ENCODE measurements around the gene LIPI.

DNA sequence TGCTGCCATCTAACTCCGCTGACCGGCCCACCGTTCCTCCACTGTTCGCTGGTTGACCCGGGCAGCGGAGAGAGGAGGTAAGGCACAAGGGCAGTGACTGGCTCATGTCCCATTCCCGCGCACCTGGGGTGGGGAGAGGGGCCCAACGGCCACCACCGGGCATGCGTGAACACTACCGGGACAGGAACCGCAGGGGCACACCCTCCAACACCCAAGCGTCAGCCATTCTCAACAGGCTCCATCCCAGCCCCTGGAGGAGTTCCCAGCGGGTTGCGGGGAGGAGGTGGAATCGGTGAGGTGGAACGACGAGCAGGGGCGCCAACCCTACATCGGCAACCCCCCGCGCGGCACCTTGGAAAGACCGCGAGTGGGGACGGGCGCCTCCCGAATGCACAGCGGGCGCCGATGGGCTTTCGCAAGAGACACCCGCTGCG, 126.7 kb downstream of the LIPI start:
- TF ChIP-seq, protein P1, sequence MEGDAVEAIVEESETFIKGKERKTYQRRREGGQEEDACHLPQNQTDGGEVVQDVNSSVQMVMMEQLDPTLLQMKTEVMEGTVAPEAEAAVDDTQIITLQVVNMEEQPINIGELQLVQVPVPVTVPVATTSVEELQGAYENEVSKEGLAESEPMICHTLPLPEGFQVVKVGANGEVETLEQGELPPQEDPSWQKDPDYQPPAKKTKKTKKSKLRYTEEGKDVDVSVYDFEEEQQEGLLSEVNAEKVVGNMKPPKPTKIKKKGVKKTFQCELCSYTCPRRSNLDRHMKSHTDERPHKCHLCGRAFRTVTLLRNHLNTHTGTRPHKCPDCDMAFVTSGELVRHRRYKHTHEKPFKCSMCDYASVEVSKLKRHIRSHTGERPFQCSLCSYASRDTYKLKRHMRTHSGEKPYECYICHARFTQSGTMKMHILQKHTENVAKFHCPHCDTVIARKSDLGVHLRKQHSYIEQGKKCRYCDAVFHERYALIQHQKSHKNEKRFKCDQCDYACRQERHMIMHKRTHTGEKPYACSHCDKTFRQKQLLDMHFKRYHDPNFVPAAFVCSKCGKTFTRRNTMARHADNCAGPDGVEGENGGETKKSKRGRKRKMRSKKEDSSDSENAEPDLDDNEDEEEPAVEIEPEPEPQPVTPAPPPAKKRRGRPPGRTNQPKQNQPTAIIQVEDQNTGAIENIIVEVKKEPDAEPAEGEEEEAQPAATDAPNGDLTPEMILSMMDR (IDR thresholded peaks at IDR 0.05; ENCODE audit: insufficient read depth, low read length, poor library complexity, severe bottlenecking) = no peak
- no peak for TF ChIP-seq EZH2phosphoT487 (conservative IDR thresholded peaks at IDR 0.05; ENCODE audit: low read length)
